GM21737 (cell line): ENCODE measurements around the gene RTTN.

ENCODE experiments used
- ATAC-seq: cut with Tn5 transposase; IDR thresholded peaks from one replicate; pipeline ENCODE4 v1.9.1; 2021; ENCODE audit warnings: mild to moderate bottlenecking, moderate library complexity; ENCODE audit not compliant: unreplicated experiment

Gene RTTN

DNA sequence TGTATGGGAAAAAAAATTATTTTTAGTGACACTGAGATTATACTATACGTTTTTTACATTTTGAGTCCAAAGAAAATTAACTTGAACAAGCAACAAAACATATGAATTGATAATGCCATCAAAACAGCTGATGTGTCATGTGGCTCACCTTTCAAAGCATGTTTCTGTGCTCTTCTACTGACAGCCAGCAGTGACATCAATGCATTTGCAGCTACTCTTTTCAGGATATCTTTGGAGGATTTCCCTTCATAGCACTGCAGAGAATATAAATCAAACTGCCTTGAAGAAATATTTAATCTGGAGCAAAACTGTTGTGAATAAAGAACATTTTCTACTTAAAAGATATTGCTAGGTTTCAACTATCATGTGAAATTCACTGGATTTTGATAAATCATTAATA is 174.8 kb downstream of the RTTN start:
- no peak for ATAC-seq

DNA sequence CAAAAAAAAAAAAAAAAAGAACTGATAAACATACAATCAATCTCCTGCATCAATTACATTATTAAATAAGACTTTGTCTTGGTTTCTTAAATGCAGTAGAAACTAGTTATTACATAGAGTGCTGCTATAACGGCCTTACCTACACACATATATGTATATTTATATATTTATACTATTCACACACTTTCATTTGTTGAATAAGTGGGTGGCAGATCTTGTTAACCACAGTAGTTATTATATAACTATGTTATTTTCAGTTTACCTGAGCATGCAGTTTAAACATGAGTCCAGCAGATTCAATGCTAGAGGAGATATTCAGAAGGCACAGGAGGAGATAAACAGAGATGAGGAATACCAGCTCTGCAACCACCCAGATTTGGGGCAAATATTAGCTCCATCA is 176.3 kb downstream of the RTTN start:
- ATAC-seq, result peak; percentile 57

DNA sequence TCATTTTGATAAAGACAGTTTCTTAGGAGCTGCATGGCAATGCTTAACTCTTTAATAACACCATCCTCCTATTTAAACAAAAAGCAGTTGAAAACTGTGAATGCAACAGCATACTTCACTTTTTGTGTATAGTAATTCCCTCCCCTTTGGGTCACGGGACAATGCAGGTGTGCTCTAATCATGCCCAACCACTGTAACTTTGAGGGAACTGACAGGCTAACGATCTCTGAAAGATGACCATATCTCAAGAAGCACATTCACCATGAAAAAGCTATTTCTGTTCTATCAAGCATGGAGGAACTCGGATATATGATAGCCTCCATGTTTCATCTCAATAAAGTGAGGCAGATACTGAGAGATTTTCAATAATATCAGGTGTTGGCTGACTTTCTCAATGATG is 176.8 kb downstream of the RTTN start:
- ATAC-seq, result peak; percentile 76

DNA sequence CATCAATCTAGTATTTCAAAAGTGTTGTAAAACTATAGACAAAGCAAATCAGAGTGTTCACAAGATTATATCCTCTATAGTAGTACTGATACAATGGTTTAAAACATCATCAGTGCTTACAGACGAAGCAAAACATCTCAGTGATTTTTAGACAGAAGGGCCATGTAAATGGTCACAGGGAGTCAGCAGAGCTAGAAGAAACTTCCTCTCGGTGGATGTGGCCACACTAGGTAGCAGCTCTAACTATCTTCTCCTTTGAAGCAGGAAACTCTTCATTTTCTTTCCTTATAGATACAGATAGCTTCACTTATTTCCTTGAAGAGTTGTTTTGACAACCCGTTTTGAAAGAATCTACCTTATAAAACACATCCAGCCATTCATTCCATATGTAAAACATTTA is 177.4 kb downstream of the RTTN start:
- ATAC-seq, result no peak

DNA sequence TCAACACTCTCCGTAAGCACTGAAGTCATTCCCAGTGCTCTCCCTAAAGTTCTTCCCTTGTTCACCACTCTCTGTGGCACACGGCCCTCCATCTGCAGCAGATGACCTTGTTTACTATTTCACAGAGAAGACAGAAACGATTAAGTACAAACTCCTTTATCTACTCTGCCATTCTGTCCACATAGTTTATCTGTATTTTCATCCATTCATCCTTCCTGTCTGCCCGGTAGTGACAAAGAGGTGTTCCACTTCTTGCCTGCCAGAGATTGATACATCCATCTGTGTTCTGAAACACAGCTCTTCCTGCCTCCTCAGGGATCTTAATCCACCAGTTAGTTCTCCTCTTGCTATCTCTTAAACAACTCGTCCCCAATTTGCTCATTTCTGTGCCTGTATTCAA is 179.9 kb downstream of the RTTN start:
- no peak for ATAC-seq

DNA sequence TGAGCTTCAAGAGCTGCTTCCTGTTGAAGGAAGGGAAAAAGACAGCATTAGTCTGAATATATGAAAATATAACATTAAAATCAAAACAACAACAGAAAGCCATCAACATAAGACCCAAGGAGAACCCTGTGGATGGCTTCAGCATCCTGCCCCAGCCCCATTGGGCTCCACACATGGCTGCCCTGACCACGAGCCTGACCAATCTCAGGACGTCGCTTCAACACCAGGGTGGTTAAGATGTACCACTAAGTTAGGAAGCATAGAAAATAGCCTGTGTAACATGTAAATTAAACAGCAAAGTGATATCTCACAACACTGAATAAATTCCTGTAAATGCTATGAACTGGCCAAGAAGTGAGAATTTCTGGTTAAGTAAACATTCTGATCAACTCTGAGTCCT is 180.7 kb downstream of the RTTN start:
- no peak for ATAC-seq

DNA sequence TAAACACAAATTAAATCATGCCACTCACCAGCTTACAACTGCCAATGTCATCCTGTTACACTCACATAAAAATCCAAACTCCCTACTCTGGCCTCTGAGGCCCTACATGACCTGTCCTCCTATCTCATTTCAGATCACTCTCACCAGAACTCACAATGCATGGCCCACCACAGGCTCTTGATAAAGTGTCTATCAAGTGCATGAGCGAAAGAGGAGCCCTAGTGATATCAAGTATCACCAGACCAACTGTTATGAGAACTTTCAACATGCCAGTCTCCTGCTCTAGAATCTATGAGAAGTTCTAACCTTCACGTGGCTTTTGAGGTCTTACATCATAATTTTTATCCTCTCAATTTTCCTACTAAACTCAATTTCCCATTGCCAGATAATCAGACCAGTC is 181.4 kb downstream of the RTTN start:
- no peak for ATAC-seq

DNA sequence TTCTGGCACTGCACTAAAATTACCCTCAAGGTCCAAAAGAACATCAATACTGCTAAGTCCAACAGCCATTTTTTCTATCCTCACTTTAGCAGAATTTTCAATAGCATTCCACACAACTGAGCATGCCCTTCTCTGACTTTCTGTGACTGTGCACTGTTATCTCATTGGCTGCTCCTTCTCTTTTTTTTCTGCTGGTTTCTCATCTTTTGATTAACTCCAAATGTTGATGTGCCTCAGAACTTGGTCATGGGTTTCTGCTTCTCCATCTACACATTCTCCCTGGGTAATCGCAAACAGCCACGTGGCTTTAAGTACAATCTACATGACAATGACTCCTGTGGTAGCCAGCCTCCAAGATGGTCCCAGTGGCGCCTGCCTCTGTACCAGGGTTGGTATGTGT is 182.9 kb downstream of the RTTN start:
- no peak for ATAC-seq

DNA sequence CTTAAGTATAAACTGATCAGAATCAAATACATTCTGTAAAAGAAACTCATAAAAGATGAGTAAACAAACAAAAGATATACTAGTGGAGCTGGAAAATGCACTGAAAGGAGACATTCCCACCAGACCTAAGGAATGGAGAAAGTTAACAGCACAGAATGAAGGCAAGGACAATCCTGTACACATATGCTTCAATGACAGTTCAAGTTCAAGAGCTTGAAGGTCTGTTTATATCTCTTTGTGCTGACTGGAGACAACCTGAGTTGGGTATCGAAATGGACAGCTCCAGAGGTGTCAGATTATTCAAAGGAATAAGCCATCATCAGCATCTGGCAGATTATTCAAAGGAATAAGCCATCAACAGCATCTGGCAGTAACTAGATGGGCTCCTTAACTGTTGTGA is 184.0 kb downstream of the RTTN start:
- ATAC-seq, result no peak

DNA sequence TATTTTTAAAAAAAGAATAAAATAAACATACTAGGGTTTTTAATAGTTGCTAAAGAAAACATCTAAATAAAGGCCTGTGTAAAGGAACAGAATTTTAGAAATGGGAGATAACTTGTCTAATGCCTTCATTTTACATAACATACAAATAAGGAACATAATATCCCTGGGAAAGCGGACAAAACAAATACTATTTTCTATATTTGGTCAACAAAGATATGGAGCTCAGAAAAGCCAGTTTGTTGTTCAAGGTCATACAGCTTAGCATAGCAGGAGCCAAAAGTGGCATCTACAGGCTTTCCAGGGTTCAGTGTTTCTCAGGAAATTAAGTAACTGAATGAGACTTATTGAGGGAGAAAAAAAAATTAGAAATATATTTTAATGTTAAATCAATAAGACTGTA is 184.4 kb downstream of the RTTN start:
- ATAC-seq, result no peak

DNA sequence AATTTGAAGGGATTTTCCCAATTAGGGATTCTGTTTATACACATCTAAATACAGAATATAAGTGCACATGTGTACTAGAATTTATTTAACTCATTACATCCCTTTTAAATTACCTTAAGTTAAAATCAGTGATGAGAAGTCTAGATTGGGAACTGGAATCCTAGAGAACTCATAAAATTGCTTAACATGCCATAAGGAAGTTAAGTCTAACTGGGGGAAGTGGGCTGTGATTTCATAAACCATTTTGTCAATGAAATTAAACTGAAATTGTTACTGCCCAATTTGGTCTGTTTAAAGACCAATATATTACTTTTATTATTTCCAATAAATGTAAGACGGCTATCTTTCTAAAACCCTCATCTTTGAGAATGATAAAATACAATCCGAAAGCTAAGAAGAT is 185.5 kb downstream of the RTTN start:
- no peak for ATAC-seq

DNA sequence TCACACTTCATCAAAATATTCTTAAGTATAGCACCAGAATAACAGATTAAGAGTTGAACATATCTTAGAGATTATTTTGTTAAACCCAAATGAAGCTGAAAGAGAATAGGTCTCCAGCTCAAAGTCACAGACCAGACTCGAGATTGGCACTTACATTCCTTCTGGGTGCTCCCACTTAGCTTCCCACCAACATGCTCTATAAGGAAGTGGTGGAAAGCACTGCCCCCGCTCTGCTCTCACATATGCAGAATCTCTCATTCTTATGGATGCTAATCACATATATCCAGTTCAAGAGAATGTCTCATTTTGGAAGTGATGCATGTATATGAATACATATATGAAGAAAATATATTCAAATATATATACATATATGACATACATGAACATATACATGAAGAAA is 186.4 kb downstream of the RTTN start:
- ATAC-seq, result no peak

DNA sequence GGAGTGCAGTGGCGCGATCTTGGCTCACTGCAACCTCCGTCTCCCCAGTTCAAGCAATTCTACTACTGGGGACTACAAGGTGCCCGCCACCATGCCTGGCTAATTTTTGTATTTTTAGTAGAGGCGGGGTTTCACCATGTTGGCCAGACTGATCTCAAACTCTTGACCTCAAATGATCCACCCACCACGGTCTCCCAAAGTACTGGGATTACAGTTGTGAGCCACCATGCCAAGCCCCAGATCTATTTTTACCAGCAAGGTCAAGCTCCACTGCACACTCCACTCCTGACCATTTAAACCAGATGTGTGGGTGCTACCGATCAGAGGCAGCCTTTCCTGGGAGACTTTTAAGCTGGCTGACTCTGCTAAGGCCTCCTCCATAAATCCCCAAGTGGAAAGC is 190.4 kb downstream of the RTTN start:
- ATAC-seq, result no peak

DNA sequence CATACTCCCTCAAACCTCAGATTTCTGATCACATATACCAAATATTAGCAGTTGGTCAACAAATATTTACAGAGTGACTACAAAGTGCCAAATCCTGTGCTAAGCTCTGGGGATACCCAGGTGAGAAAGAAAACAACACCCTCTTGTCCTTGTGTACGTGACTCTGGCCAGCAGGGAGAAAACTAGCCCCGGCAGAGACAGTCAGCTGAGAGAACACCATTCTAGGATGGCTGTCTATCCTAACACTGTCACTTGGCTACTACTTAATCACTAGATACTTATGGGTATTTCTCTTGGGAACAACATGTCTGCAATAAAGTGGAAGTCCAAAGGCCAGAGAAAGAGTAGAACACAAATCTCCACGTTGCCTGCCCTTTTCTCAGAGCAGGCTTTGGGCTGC is 199.9 kb downstream of the RTTN start:
- ATAC-seq, result no peak

DNA sequence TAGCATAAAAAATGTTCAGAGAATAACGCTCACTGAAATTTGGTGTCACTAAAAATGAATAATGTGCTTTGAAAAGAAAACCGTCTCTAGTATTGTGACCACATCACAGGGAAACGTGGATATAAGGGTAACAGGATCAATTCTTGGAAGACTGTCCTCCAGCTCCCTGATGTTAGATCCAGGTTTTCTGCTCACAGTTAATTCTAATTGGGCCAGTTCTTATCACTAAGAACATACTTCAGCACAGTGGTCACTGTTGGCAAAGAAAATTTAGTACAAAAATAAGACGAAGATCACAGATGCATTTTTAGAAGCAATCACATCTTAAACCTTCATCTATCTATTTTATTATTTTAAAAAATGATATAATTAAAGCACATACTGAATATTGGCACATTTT is 200.8 kb downstream of the RTTN start:
- ATAC-seq, result no peak

DNA sequence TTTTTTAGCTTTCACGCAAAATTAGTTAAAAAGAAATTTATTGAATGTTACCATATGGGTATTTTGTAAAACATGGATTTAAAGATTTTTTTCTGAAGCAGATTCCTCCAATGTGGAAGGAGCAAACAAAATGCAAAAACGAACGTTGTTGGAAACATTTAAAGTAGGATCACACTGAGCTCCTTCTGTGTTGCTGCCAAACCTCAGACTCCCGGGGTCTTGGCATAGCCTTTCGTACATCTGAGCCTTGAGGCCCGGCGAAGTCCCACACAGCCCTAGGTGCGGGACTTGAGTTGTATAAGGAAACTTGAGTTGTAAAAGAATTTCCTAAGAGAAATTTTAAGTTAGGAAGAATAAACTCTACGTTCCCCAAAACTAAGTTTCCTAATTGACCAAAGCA is 205.8 kb downstream of the RTTN start:
- ATAC-seq, result no peak

DNA sequence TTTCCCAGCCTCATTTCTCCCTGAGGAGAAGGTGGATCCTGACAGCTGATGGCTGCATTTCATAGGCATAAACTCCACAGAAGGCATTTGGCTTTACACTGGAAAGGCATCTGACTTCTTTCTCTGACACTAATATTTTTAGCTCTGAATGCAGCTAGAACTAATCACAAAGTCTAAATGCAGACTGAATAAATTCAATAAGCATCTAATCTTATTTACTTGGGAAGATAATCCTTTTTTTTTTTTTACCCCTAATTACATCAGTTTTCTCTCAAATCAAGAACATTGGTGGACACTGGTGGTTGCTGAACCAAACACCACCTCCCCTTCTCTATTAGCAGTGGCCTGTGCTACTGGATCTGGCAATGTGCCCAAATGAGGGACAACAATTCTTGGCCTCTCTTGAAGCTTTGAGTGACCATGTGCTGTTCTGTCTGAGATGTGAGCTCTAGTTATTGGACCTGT is 206.9 kb downstream of the RTTN start:
- no peak for ATAC-seq

DNA sequence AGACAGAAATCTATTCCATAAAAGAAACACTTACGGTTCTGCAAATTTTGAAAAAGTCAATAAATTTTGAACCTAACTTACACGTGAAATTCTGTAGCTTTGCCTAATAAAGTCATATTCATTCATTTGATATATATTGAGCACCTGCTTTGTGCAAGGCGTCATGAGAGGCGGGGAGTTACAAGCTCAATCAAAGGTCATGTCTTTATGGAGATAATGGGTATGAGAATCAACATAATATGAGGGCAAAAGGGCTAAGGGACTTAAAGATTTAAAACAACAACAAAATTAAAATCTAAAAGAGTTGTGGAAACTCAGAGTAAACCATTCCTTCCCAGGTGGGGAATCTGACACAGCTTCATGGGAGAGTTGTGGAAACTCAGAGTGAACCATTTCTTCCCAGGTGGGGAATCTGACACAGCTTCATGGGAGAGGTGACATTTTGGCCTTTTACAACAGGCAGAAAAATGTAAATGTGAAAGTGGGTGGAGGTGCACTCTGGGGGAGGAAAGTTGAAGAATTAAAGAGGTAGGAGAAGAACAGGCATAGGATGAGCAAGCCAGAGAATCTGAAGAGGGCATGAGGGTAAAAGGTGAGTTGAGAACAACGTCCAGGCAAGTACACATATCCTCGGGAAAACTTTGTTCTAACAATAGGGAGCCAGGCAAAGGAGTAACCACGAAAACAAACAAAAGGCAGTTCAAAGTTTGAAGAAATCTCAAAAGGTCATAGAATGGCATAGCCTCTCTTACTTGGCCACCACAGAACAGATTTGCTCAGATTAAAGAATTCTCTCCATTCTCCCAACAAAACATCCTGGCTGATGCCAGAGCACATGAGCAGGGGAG is 208.3 kb downstream of the RTTN start:
- ATAC-seq, result no peak

DNA sequence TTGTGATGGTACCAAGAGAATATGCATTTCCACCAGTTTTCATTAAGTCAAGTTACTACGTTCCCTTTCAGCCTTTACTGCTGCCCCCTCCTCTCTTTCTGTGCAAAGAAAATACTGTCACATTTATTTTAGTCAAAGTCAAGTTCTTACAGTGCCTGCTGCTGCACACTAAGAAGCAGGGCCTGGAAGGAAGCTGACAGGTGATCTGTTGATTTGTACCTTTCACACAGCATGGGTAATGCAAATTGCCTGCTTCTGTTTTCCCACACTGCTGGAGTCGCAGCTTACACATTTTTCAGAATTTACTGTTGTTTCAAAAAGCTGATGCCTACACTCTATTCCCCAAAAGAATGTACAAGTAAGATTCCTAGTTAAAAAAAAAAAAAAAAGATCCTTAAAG is 209.1 kb downstream of the RTTN start:
- no peak for ATAC-seq

DNA sequence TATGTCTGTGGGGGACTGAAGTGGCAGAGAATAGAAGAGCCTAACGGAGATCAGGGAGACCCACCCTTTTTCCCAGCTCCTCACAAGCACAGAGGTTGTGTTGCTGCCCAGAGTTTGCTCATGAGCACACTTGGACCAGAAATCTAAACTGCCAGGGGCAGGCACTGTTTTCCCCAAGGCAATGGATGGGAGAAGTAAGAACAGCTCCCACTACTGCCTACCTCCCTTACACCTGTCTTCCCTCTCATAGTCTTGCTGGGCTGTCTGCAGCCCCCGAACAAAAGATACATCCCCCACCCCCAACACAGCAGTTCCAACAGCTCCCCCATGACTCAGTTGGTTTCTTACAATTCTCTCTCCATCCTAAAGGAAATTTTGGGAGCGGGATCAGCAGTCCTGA is 209.7 kb downstream of the RTTN start:
- no peak for ATAC-seq

DNA sequence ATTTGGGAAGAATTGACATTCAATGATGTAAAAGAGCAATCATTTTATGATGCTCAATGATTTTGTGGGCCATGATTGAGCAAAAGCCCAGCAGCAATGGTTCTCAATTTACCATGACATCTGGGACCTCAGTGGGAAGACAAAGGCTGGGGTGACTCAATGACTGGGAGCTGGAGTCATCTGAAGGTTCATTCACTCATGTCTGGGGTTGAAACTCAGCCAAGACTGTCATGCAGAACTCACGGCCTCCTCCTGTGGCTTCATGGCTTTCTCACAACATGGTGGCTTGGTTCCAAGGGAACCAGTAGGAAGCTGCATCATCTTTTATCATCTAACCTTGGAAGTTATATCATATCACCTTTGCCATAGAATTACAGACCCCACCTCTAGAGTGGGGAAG is 212.7 kb downstream of the RTTN start:
- no peak for ATAC-seq

DNA sequence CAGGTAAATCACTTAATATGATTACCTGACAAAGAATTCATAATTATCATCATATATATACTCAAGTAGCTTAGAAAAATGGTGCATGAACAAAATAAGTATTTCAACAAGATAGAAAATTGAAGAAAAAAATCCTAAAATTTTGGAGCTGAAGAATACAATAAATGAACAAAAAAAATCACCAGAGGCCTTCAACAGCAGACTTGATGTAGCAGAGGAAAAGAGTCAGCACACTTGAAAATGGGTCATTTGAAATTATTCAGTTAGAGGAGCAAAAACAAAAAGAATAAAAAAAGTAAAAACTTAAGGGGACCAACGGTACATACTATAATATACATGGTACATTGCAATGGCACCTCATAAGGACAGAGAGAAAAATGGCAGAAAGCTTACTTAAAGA is 217.6 kb downstream of the RTTN start:
- ATAC-seq, result no peak

DNA sequence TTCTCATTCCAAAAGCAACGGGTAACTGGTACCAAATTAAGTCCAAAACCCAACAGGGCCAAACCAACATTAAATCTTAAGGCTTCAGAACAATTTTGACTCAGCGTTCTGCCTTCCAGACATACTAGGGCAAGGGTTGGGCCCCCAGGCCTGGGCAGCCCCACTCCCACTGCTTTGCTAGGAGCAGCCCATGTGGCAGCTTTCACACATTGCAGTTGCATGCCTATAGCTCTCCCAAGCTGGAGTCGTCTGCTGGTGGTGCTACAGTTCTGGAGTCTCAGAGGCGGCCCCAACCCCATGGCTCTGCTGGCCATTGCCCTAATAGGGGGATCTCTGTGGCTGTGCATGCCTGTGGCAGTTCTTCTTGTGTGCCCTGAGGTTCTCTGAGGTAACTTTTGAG is 220.2 kb downstream of the RTTN start:
- no peak for ATAC-seq
